OCI-LY1 (cell line): ENCODE results near the gene GTF2H3.

Source experiments
- H2AFZ ChIP-seq: fragments of 200-600 bp; sonication (generic), shearing (Covaris generic); 2 replicates; pipeline ENCODE4 v1.6.0; 2014; ENCODE audit warnings: antibody characterized with exemption, mild to moderate bottlenecking, low read length
- H3F3A ChIP-seq: fragments of 200-600 bp; sonication (generic), shearing (Covaris generic); 2 replicates; pipeline ENCODE4 v1.6.0; 2014; ENCODE audit warnings: mild to moderate bottlenecking, antibody characterized with exemption, low read length, moderate library complexity; ENCODE audit not compliant: insufficient read depth
- H3K27ac ChIP-seq: fragments of 200-600 bp; sonication (generic); 2 replicates; pipeline ENCODE4 v1.5.1; 2014; ENCODE audit warnings: low read length, mixed run types, mild to moderate bottlenecking, low read depth; ENCODE audit not compliant: poor library complexity, severe bottlenecking
- H3K27me3 ChIP-seq: fragments of 200-600 bp; sonication (generic); 2 replicates; pipeline ENCODE4 v1.6.0; 2014; ENCODE audit warnings: antibody characterized with exemption, mild to moderate bottlenecking, low read length, moderate library complexity; ENCODE audit not compliant: insufficient read depth
- H3K36me3 ChIP-seq: fragments of 200-600 bp; sonication (generic); 2 replicates; pipeline ENCODE4 v1.6.1; 2014; ENCODE audit warnings: mild to moderate bottlenecking, antibody characterized with exemption, low read length, moderate library complexity, mixed read lengths; ENCODE audit not compliant: insufficient read depth
- H3K4me1 ChIP-seq: fragments of 200-600 bp; sonication (generic); 2 replicates; pipeline ENCODE4 v1.5.1; 2014; ENCODE audit warnings: mild to moderate bottlenecking, low read length, moderate library complexity; ENCODE audit not compliant: insufficient read depth, severe bottlenecking
- H3K4me2 ChIP-seq: fragments of 200-600 bp; sonication (generic), shearing (Covaris generic); 2 replicates; pipeline ENCODE4 v1.6.1; 2014; ENCODE audit warnings: low read length
- H3K4me3 ChIP-seq: fragments of 200-600 bp; sonication (generic); 2 replicates; pipeline ENCODE4 v1.5.1; 2014; ENCODE audit warnings: low read length, low read depth, mild to moderate bottlenecking, mixed read lengths; ENCODE audit not compliant: poor library complexity, severe bottlenecking
- H3K79me2 ChIP-seq: fragments of 200-600 bp; shearing (Covaris generic); 2 replicates; pipeline ENCODE4 v1.6.1; 2016; ENCODE audit warnings: mixed run types, low read length, mixed read lengths; ENCODE audit not compliant: insufficient read depth
- H3K9ac ChIP-seq: fragments of 200-600 bp; sonication (generic), shearing (Covaris generic); 2 replicates; pipeline ENCODE4 v1.6.1; 2014; ENCODE audit warnings: mild to moderate bottlenecking, low read length, mixed read lengths
- H3K9me2 ChIP-seq: fragments of 200-600 bp; sonication (generic), shearing (Covaris generic); 2 replicates; pipeline ENCODE4 v1.6.1; 2014; ENCODE audit warnings: low read depth, mild to moderate bottlenecking, low read length, mixed read lengths
- H3K9me3 ChIP-seq: fragments of 200-600 bp; shearing (Covaris generic); 2 replicates; pipeline ENCODE4 v1.6.1; 2014; ENCODE audit warnings: low read length, mixed read lengths
- H4K20me1 ChIP-seq: fragments of 200-600 bp; sonication (generic), shearing (Covaris generic); 2 replicates; pipeline ENCODE4 v1.6.0; 2016; ENCODE audit warnings: mild to moderate bottlenecking, low read length; ENCODE audit not compliant: insufficient read depth
- EZH2 ChIP-seq: fragments of 200-600 bp; sonication (generic), shearing (Covaris generic); IDR thresholded peaks from 2 replicates; pipeline ENCODE4 v1.8.0; 2017; ENCODE audit warnings: borderline replicate concordance, mixed run types, mild to moderate bottlenecking, antibody characterized with exemption, low read length, moderate library complexity, mixed read lengths
- TF ChIP-seq, protein P1 (sequence below): fragments of 200-600 bp; sonication (generic), shearing (Covaris generic); IDR thresholded peaks from 2 replicates; pipeline ENCODE4 v1.5.1; 2017; ENCODE audit warnings: mild to moderate bottlenecking, antibody characterized with exemption, low read length, moderate library complexity, mixed read lengths

The GTF2H3 gene

GRCh38 chr12:123690191-123690840 lies 56.7 kb downstream of the GTF2H3 start:
- H4K20me1 ChIP-seq, result no peaks in the 10 kb centered on the region
- no peaks in the 10 kb centered on the region; the same call in 1 of the 2 replicates for H3F3A ChIP-seq
- no peaks in the 10 kb centered on the region for H3K79me2 ChIP-seq
- H3K9ac ChIP-seq, result no peak overlapping the region
- H3K9me2 ChIP-seq, result no peaks in the 10 kb centered on the region
- no peaks in the 10 kb centered on the region for H3K4me1 ChIP-seq
- no peak overlapping the region for H2AFZ ChIP-seq
- H3K27me3 ChIP-seq, result no peaks in the 10 kb centered on the region
- no peaks in the 10 kb centered on the region for H3K36me3 ChIP-seq
- no peak overlapping the region for H3K4me2 ChIP-seq
- H3K27ac ChIP-seq, result no peak overlapping the region
- H3K4me3 ChIP-seq, result no peak overlapping the region
- TF ChIP-seq EZH2, result no peak
- TF ChIP-seq, protein P1, sequence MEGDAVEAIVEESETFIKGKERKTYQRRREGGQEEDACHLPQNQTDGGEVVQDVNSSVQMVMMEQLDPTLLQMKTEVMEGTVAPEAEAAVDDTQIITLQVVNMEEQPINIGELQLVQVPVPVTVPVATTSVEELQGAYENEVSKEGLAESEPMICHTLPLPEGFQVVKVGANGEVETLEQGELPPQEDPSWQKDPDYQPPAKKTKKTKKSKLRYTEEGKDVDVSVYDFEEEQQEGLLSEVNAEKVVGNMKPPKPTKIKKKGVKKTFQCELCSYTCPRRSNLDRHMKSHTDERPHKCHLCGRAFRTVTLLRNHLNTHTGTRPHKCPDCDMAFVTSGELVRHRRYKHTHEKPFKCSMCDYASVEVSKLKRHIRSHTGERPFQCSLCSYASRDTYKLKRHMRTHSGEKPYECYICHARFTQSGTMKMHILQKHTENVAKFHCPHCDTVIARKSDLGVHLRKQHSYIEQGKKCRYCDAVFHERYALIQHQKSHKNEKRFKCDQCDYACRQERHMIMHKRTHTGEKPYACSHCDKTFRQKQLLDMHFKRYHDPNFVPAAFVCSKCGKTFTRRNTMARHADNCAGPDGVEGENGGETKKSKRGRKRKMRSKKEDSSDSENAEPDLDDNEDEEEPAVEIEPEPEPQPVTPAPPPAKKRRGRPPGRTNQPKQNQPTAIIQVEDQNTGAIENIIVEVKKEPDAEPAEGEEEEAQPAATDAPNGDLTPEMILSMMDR, result no peak
- no peaks in the 10 kb centered on the region for H3K9me3 ChIP-seq

DNA sequence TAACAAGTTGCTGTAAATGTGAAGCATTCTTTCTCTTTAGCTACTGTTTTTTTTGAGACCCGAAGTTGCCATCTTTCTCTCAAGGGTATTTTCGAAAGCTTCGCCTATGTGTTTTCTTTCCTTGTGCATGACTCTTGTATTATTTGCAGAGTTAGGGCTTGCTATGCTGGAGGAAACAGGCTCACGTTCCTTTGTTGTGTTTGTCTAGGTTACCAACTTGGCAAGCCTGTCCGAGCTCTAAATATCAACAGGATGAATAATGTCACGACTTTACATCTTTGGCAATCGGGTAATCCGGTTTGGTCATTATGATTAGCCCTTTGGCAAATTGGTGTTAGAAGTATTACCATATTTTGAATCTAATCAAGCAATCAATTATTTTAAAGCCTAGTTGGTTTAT lies 62.6 kb downstream of the GTF2H3 start:
- Histone ChIP-seq H4K20me1 (no peaks in the 10 kb centered on the region), H3F3A (no peaks in the 10 kb centered on the region), H3K79me2 (no peaks in the 10 kb centered on the region), H3K4me3 (no peak overlapping the region), H3K27me3 (no peaks in the 10 kb centered on the region), H3K9me3 (no peaks in the 10 kb centered on the region), H3K27ac (no peak overlapping the region), H3K4me1 (no peaks in the 10 kb centered on the region), H3K9ac (no peak overlapping the region), H2AFZ (no peak overlapping the region), H3K4me2 (no peak overlapping the region), H3K36me3 (no peaks in the 10 kb centered on the region), H3K9me2 (no peaks in the 10 kb centered on the region)
- TF ChIP-seq EZH2, result no peak

DNA sequence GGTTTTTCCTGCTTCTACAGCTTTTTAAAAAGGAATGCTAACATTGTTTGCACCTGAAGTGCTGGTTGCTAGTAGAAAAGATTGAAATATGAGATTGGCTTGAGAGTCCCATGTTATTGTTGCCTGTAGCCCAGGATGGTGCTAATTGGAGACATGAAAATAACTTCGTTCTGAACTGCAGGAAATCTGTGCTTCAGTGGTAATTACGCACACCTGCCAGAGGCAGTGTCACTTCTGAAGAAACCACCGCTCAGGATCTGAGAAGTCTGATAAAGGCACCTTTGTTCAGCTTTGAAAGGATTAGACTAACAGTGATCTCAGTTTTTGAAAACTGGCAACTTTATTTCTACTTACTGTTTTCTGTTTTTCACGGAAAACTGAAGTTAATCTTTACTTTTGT lies 63.0 kb downstream of the GTF2H3 start:
- no peak overlapping the region for H3K9ac ChIP-seq
- H3K4me1 ChIP-seq, result no peaks in the 10 kb centered on the region
- no peaks in the 10 kb centered on the region for H3F3A ChIP-seq
- no peak overlapping the region for H3K4me2 ChIP-seq
- no peak overlapping the region for H2AFZ ChIP-seq
- H3K36me3 ChIP-seq, result no peaks in the 10 kb centered on the region
- H4K20me1 ChIP-seq, result no peaks in the 10 kb centered on the region
- no peaks in the 10 kb centered on the region for H3K79me2 ChIP-seq
- H3K27me3 ChIP-seq, result no peaks in the 10 kb centered on the region
- no peaks in the 10 kb centered on the region for H3K9me3 ChIP-seq
- H3K4me3 ChIP-seq, result no peak overlapping the region
- no peak overlapping the region for H3K27ac ChIP-seq
- H3K9me2 ChIP-seq, result no peaks in the 10 kb centered on the region
- no peak for TF ChIP-seq EZH2
- TF ChIP-seq, protein P1, result no peak

DNA sequence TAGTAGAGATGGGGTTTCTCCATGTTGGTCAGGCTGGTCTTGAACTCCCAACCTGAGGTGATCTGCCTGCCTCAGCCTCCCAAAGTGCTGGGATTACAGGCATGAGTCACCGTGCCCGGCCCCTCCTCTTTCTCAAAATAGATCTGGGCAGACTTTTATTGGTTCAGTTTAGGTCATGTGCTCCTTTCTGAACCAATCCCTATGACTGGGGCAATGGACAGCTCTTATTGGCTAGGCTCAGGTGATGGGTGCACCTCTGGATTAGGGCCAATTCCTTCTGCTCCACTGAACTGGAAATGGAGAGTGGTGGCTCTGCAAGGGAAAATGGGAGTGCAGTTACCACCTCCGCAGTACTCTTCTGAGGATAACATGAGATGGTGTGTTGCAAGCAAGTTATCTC lies 72.3 kb downstream of the GTF2H3 start:
- Histone ChIP-seq H3K4me2 (no peak overlapping the region), H3K79me2 (no peaks in the 10 kb centered on the region), H3K9me3 (no peaks in the 10 kb centered on the region), H3F3A (no peaks in the 10 kb centered on the region), H3K27ac (no peak overlapping the region), H3K27me3 (no peaks in the 10 kb centered on the region), H3K9ac (no peak overlapping the region), H3K9me2 (no peaks in the 10 kb centered on the region), H2AFZ (no peak overlapping the region), H4K20me1 (no peaks in the 10 kb centered on the region), H3K36me3 (no peaks in the 10 kb centered on the region), H3K4me1 (no peaks in the 10 kb centered on the region), H3K4me3 (no peak overlapping the region)
- TF ChIP-seq EZH2, result no peak
- TF ChIP-seq, protein P1, result no peak
